ENCODE results near the gene PAEP. TPM values are rescaled to one million over a fixed set of nuclear protein-coding genes. Genes with fewer than 3 reads are reported as not detected.

The PAEP gene
- total RNA-seq, 4 donors from 2014 or later = not detected

- intact Hi-C loops (cut with DNase I; ENCODE audit: low total_unique reads) (no loop called here), in situ Hi-C loops (cut with MboI; ENCODE audit: low pct_ligation_motif_present in 1 of 4, low pct_unique_long_range_greater_than_20kb in 1 of 4, low sequenced_read_pairs in 3 of 4) (no loop called here)
- no peaks in the 10 kb centered on the region for H3K36me3 ChIP-seq
- DNase-seq = no peak
- 86% methylated on average over 4 of the region's 9 CpGs; no CpG with 5 or more reads in 1 of the 2 donors for WGBS, 2 donors (ENCODE audit: low coverage in 1 of 2)
- H3K9me3 ChIP-seq = no peaks in the 10 kb centered on the region
- H3K4me1 ChIP-seq = no peaks in the 10 kb centered on the region
- no peak for TF ChIP-seq POLR2AphosphoS5 (IDR thresholded peaks at IDR 0.05)
- no peak for TF ChIP-seq POLR2A (IDR thresholded peaks at IDR 0.05)
- TF ChIP-seq, protein P1, sequence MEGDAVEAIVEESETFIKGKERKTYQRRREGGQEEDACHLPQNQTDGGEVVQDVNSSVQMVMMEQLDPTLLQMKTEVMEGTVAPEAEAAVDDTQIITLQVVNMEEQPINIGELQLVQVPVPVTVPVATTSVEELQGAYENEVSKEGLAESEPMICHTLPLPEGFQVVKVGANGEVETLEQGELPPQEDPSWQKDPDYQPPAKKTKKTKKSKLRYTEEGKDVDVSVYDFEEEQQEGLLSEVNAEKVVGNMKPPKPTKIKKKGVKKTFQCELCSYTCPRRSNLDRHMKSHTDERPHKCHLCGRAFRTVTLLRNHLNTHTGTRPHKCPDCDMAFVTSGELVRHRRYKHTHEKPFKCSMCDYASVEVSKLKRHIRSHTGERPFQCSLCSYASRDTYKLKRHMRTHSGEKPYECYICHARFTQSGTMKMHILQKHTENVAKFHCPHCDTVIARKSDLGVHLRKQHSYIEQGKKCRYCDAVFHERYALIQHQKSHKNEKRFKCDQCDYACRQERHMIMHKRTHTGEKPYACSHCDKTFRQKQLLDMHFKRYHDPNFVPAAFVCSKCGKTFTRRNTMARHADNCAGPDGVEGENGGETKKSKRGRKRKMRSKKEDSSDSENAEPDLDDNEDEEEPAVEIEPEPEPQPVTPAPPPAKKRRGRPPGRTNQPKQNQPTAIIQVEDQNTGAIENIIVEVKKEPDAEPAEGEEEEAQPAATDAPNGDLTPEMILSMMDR (IDR thresholded peaks at IDR 0.05) = no peak
- TF ChIP-seq EP300 (IDR thresholded peaks at IDR 0.05; ENCODE audit: low read depth) = no peak
- H3K27ac ChIP-seq = no peak overlapping the region
- H3K4me3 ChIP-seq = no peak overlapping the region
- peaks cover 6% of the 10 kb centered on the region for H3K27me3 ChIP-seq
Observed at GRCh38 chr9:135588371-135588770, 26.8 kb downstream of the PAEP start.

GRCh38 chr9:135588886-135589595 is 27.5 kb downstream of the PAEP start:
- TF ChIP-seq, protein P1 (IDR thresholded peaks at IDR 0.05) = no peak
- TF ChIP-seq POLR2AphosphoS5 (IDR thresholded peaks at IDR 0.05) (no peak), POLR2A (IDR thresholded peaks at IDR 0.05) (no peak), EP300 (IDR thresholded peaks at IDR 0.05; ENCODE audit: low read depth) (no peak)
- no peaks in the 10 kb centered on the region for H3K9me3 ChIP-seq
- H3K36me3 ChIP-seq = no peaks in the 10 kb centered on the region
- DNase-seq = no peak
- WGBS, 2 donors (ENCODE audit: low coverage in 1 of 2) = 76% methylated on average over 13 of the region's 20 CpGs; no CpG with 5 or more reads in 1 of the 2 donors
- H3K27me3 ChIP-seq = peaks cover 6% of the 10 kb centered on the region
- in situ Hi-C loops (cut with MboI; ENCODE audit: low pct_ligation_motif_present in 1 of 4, low pct_unique_long_range_greater_than_20kb in 1 of 4, low sequenced_read_pairs in 3 of 4) (no loop called here), intact Hi-C loops (cut with DNase I; ENCODE audit: low total_unique reads) (no loop called here)
- H3K4me1 ChIP-seq = no peaks in the 10 kb centered on the region
- H3K27ac ChIP-seq = no peak overlapping the region
- H3K4me3 ChIP-seq = no peak overlapping the region

GRCh38 chr9:135589596-135590485 is 28.3 kb downstream of the PAEP start:
- no peak overlapping the region for H3K4me3 ChIP-seq
- H3K4me1 ChIP-seq = no peaks in the 10 kb centered on the region
- WGBS, 2 donors (ENCODE audit: low coverage in 1 of 2) = 57 to 65% methylated on average over 4 to 15 of the region's 15 CpGs
- no peaks in the 10 kb centered on the region for H3K9me3 ChIP-seq
- H3K27me3 ChIP-seq = peaks cover 6% of the 10 kb centered on the region
- no peaks in the 10 kb centered on the region for H3K36me3 ChIP-seq
- no peak overlapping the region for H3K27ac ChIP-seq
- DNase-seq = no peak
- intact Hi-C loops (cut with DNase I; ENCODE audit: low total_unique reads) = no loop called here
- in situ Hi-C loops (cut with MboI; ENCODE audit: low pct_ligation_motif_present in 1 of 4, low pct_unique_long_range_greater_than_20kb in 1 of 4, low sequenced_read_pairs in 3 of 4) = no loop called here
- TF ChIP-seq POLR2AphosphoS5 (IDR thresholded peaks at IDR 0.05) = no peak
- no peak for TF ChIP-seq EP300 (IDR thresholded peaks at IDR 0.05; ENCODE audit: low read depth)
- TF ChIP-seq, protein P1 (IDR thresholded peaks at IDR 0.05) = no peak
- TF ChIP-seq POLR2A (IDR thresholded peaks at IDR 0.05) = no peak

DNA sequence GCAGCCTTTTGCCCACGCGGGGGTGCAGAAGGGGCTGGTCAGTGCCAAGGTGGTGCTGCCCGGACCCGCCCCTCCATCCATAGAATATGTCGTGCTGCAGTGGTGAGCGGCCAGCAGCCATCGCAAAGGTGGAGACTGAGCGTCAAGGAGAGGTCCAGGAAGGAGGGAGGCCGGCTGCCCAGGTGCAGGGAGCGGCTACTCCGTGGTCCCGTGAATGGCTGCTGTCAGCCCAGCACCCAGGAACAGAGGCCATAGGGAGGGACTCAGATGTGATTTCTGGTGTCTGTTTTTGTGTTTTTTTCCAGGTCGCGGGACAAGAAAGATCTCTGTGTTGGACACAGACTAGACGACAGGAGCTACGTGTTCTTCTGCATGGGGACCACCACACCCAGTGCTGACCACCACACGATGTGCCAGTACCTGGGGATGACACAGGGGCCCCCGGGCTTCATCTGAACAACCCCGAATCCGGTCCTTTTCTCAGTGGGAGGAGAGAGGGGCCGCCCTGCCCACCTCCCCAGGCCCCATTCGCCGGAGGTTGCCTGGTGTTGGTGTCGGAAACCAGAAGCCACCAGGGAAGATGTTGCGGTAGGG is 29.0 kb downstream of the PAEP start:
- in situ Hi-C loops (cut with MboI; ENCODE audit: low pct_ligation_motif_present in 1 of 4, low pct_unique_long_range_greater_than_20kb in 1 of 4, low sequenced_read_pairs in 3 of 4) = no loop called here
- DNase-seq = no peak

More for the DNA sequence above, 29.0 kb downstream of the PAEP start:
- Histone ChIP-seq H3K4me3 (no peak overlapping the region), H3K27me3 (peaks cover 6% of the 10 kb centered on the region), H3K4me1 (no peaks in the 10 kb centered on the region), H3K27ac (no peak overlapping the region), H3K9me3 (no peaks in the 10 kb centered on the region), H3K36me3 (no peaks in the 10 kb centered on the region)
- TF ChIP-seq POLR2AphosphoS5 (IDR thresholded peaks at IDR 0.05) (no peak), POLR2A (IDR thresholded peaks at IDR 0.05) (no peak), EP300 (IDR thresholded peaks at IDR 0.05; ENCODE audit: low read depth) (no peak)
- TF ChIP-seq, protein P1 (IDR thresholded peaks at IDR 0.05) = no peak
- WGBS, 2 donors (ENCODE audit: low coverage in 1 of 2) = 82% methylated on average over 25 of the region's 25 CpGs; no CpG with 5 or more reads in 1 of the 2 donors
- intact Hi-C loops (cut with DNase I; ENCODE audit: low total_unique reads) = no loop called here
